ENCODE results near the gene NUAK1.

The NUAK1 gene

DNA sequence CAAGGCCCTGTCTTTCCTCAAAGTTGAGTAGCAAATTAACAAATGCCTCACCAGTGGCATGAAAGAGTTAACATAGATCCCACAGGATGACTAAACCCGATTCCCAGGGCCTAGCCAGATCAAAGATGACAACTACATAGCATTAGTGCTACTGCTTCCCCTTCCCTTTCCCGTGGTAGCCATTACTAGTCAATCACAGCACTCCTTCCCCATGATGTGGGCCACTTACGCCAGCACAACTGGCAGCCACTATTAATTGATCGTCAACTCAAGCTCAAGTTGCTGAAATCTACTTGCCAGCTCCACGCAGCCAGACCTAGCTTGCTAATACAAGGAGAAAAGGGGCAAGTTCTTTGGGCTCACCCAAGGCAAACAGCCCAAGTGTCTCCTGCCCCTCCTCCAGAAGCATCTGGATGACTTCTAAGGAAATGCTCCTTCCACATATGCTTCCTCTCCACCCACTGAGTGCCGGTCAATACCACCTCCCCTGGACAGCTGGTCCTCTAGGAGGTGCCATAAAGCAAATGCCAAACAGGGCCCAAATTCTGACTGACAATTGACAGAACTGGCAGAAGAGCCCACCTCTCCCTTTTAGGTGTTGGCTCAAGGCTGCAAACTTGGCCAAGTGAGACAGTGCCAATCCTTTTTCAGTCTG lies 72.6 kb downstream of the NUAK1 start:
- DNase-seq (ENCODE audit: extremely low read depth in 1 of 2, low read depth in 1 of 2) = no peak

DNA sequence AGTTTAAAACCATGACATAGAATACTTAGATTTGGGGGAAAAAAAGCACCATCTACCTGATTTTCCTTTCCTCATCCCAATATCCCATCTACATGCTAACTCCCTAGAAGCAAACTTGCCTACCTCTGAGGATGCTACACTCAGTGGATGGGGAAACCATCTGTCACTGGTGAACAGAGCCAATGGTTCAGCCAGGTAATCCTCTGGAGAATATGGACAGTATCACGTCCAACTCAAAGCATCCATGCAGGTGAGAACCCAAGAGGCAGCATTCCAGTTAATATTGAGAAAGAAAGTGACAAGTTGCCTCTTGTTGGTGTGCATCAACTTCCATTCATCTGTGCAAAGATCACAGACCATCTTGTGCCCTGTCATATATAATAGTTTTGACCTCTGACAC lies 73.2 kb downstream of the NUAK1 start:
- DNase-seq (ENCODE audit: extremely low read depth in 1 of 2, low read depth in 1 of 2) = no peak

DNA sequence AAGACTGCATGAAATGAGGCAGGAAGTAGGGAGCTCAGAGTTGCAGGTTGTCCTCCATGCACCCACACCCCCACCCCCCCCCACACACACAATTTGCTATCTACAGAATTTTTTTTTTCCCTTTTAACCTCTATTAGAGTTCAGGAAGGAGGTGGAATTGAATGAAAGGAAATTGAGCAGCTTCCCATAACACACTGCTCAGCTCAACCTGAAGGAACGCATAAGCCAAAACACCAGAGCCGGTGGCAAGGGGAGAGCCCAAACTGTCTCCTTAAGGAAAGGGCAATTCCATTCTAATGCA lies 74.1 kb downstream of the NUAK1 start:
- no peak for DNase-seq (ENCODE audit: extremely low read depth in 1 of 2, low read depth in 1 of 2)

DNA sequence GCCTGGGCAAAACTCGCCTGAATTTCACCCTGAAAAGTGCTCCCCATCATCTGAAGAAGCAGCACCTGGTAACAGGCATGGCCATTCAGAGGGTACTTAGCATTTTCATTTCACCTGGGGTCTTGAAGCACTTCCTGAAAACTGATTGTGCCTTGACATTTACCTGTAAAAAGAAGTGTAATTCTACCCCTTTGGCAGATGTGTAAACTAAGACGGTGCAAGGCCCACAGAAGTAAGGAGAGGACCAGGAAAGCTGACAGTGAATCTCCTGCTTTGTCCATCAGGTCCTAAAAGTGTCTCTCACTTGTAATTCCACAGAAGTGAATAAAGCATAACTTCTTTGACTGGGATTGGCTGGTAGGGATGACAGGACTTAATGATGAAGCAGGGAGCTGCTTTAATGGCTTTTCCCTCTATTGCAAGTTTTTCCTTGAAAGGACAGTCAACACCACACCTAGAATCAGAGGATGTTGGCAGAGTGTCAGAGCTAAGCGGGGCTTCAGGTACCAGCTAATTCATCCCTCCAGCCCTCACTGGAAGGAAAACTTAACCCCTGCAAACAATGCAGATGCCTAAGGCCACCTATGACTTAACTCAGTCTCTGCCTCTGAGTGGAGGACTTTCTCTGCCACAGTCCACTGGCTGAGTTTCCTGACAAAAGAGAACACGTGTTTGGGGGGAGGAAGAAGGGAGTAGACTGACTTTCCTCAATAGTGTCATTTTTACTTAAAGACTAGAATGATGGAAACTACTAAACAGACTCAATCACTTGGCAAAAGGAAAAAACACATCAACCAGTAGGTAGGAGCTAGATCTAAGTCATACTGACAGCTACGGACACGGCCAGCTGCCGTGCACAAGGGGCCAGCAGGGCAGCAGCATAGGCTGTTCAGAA lies 74.7 kb downstream of the NUAK1 start:
- no peak for DNase-seq (ENCODE audit: extremely low read depth in 1 of 2, low read depth in 1 of 2)

- DNase-seq (ENCODE audit: extremely low read depth in 1 of 2, low read depth in 1 of 2) = no peak
These were observed 76.1 kb downstream of the NUAK1 start for GRCh38 chr12:106062693-106063092.

DNA sequence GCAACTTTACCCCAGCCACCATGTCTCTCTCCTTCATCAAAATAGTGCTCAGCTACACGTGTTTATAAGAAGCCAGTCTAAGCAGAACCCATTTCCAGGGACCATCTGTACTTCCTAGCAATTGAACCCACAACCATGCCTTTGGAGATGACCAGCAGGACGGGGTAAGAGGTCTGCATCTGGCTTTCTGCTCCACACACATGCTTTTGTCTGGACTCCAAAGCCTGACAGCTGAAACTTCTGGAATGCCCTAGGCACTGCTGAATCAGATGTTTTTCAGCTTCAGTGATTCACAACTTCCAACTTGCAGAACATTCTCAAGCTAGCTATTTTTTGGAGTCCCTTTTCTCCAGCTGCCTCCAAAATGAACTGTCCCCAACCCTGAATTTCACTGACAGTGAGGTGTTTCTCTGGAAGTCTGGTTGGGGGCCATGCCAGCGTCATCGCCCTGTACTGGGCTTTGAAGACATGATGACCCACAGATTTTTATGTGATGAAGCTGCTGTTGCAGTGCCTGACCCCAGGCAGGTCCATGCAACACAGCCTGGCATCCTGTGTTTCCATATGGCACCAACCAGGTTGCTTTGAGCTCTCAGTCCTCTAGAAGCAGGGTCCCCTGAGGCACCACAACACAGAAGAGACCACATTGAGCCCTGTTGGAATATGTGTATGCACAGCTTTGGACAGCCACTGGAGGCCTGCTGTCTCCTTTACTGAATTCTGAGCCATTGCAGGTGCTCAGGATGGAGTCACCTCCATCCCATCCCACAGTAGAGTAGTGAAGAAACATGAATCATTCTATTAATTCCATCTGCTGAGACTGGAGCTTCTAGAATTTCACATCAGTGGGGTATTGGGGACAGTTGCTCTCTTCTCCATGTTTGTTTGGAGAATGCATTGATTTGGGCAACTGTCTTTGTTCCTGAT lies 80.2 kb downstream of the NUAK1 start:
- DNase-seq (ENCODE audit: extremely low read depth in 1 of 2, low read depth in 1 of 2) = no peak

DNA sequence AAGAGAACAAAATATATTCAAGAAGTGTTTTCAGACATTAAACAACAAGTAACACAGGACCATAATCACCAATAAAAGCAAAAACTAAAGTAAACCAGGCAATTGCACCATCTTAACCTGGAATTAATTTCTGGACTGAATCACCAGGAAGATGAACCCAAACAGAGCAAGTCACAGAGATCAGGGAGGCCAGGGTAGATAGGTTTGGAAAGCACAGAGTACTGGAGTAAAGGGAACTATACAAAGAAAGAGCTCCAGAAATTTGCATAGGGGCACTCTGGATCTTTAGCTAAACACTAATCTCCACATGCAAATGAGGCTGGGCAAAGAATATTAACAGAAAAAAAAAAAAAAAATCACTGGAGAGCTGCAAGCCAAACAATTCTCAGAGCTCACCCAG lies 84.7 kb downstream of the NUAK1 start:
- DNase-seq (ENCODE audit: extremely low read depth in 1 of 2, low read depth in 1 of 2) = no peak

DNA sequence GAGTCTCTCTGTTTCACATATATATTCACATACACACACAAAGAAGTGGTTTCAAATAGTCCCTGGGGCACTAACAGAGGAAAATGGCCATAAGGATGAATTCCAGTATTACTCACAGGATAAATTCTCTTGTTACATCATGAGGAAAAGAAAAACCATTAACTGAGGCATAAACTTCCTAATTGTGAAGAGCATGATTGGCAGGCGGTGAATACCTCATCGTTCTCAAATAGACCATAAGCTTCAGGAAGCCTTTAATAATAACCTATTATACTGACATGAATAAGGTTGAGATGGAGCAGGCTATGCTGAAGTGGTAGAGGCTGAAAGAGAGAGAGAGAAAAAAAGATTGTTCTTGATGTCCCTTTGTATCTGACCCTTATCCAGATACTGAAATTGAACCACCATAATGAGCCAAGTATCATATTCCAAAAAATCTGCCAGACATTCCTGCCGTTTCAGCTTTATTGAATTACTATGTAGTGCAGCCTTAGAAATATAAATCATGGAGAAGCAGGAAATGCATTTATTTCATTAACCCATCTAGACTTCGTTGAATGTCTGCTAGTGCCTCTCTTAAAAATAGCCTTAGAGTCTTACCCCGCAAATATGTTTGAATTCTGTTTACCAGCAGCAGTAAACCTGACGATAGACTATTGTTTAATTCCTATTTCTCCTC lies 86.8 kb downstream of the NUAK1 start:
- DNase-seq (ENCODE audit: extremely low read depth in 1 of 2, low read depth in 1 of 2) = no peak

- no peak for DNase-seq (ENCODE audit: extremely low read depth in 1 of 2, low read depth in 1 of 2)
These were observed 89.2 kb downstream of the NUAK1 start for GRCh38 chr12:106049546-106049945.

DNA sequence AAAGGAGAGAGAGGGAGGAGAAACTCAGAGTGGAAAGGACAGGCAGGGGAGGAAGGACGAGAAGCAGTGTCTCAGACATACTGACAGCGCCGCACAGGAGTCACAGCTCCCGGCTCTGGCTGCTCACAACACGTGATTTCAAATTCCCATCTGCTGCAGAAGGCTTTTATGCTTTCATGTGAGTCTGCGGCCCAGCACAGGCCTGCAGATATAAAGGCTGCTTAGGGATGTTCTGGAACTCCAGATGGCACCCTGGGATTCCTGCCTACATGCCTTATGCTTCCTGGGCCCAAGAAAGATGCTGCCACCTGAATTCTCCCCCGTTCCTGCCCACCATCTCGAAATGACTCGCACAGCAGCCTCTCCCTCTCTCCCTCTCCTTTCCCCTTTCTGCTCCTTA lies 89.6 kb downstream of the NUAK1 start:
- DNase-seq (ENCODE audit: extremely low read depth in 1 of 2, low read depth in 1 of 2) = no peak

DNA sequence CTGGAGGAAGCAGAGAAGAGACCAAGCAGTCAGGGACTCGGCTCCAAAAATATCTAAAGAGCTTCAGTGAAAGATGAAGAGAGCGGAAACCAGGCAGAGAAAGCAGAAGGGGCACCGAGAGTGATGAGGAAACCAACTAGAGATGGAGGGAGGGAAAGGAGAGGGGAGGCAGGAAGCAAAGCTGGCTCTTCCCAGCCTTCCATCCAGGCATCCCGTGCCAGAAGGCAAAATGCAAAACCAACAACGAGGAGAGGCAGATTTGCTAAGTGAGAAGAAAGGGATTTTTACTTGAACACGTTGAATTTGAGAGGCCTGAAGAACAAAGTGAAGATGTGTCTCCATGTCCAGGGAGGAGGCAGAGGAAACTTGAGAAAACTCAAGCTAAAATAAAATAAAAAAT lies 90.1 kb downstream of the NUAK1 start:
- no peak for DNase-seq (ENCODE audit: extremely low read depth in 1 of 2, low read depth in 1 of 2)

DNA sequence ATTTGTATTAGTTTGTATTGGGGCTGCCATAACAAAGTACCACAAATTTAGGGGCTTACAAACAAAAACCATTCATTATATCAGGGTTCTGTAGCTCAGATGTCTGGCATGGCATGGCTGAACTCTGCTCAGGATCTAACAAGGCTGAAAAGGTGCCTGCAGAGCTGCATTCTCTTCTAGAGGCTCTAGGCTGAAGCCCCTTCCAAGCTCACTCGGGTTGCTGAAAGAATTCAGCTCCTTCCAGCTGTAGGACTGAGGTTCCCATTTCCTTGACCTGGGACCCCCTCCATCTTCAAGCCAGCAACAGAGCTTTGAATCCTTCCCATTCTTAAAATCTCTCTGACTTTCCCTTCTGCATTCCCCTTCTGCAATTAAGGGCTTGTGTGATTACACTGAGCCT lies 90.7 kb downstream of the NUAK1 start:
- no peak for DNase-seq (ENCODE audit: extremely low read depth in 1 of 2, low read depth in 1 of 2)

- DNase-seq (ENCODE audit: extremely low read depth in 1 of 2, low read depth in 1 of 2) = no peak
These were observed 91.8 kb downstream of the NUAK1 start for GRCh38 chr12:106046947-106047346.

GRCh38 chr12:106046301-106046846 lies 92.4 kb downstream of the NUAK1 start:
- no peak for DNase-seq (ENCODE audit: extremely low read depth in 1 of 2, low read depth in 1 of 2)

DNA sequence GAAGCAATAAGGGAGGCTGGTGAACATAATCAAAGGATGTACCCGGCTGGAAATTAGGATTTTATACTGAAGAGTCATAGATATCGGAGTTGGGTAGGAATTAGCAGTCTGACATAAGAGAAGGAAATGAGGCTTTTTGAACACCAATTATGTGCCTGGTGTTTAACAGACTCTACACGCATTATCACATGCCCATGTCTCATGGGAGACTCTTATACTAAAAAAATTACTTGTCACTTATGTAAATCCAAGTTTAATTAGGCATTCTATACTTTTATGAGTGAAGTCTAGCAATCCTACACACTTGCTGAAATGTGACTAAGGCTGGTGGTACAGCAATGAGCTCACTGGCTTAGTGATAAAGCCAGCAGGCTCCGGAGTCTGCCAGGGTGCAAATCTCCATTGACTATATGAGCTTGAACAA lies 93.5 kb downstream of the NUAK1 start:
- no peak for DNase-seq (ENCODE audit: extremely low read depth in 1 of 2, low read depth in 1 of 2)

- DNase-seq (ENCODE audit: extremely low read depth in 1 of 2, low read depth in 1 of 2) = no peak
These were observed 94.0 kb downstream of the NUAK1 start for GRCh38 chr12:106044773-106045172.

- no peak for DNase-seq (ENCODE audit: extremely low read depth in 1 of 2, low read depth in 1 of 2)
These were observed 96.7 kb downstream of the NUAK1 start for GRCh38 chr12:106042037-106042436.

DNA sequence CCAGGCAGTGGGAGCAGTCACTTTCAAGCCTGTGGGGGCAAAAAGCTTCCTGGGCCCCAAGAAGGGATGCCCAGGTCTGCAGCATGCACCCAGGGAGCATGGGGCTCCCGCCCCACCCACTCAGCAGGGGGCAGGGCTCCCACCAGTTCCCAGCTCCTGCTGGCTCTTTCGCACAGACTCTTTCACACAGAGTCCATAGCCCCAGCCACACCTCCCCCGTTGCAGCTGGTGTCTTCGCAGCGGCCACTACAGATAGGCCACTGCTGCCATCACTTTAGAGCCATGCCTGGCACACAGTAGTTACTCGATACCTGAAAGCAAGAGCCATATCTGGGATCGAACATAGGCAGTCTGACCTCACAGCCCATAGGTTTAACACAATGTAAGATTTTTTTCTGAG lies 98.2 kb downstream of the NUAK1 start:
- no peak for DNase-seq (ENCODE audit: extremely low read depth in 1 of 2, low read depth in 1 of 2)

DNA sequence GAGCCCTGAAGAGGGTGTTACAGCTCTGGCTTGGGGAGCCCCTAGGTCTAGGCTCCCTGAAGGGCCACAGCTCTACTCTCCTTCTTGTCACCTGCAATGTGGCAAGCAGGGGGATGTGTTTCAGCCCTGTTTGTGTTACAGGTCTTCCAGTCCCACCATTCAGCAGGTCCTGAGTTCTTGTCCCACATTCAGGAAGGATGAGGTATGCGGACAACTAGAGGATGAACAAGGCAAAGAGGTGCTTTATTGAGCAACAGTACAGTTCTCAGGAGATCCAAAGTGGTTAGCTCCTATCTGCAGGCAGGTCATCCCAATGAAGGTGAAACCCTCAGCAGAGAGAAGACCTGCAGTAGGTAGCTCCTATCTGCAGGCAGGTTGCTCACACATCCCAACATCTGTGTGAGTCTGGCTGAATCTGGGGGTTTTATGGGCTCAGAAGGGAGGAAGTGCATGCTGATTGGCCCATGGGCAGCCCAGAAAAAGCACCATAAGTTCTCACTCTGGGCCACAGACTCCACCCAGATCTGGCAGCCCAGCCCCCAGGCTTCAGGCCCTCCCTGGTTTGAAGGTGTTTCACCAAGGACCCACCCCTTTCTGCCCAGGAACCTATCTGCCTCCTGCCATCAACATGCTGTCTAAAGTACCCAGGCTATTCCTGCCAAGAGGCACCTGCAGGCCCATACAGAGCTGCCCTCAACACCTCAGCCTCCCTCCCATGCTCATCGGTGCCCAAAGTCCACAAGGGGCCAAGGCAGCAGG lies 98.9 kb downstream of the NUAK1 start:
- DNase-seq (ENCODE audit: extremely low read depth in 1 of 2, low read depth in 1 of 2) = no peak

- no peak for DNase-seq (ENCODE audit: extremely low read depth in 1 of 2, low read depth in 1 of 2)
These were observed 99.5 kb downstream of the NUAK1 start for GRCh38 chr12:106039242-106039641.

Measured in activated CD8-positive, alpha-beta memory T cell treated with anti-CD3 and anti-CD28 coated beads for 1 hour (primary cell).